AG04449 (cell line): ENCODE data around the gene RESP18.

Experiments used
- CTCF ChIA-PET: fragments of 350-600 bp; formaldehyde crosslinking; extraction: SDS; loops from one replicate; lab custom pipeline; 2021; ENCODE audit warnings: antibody characterized with exemption; lab: Yijun Ruan, JAX
- POLR2A ChIA-PET: fragments of 400-600, 350-600 bp; formaldehyde crosslinking; extraction: SDS; loops from one replicate; lab custom pipeline; 2020; ENCODE audit warnings: antibody characterized with exemption, inconsistent platforms; lab: Yijun Ruan, JAX
- DNase-seq: peaks from one replicate; pipeline ENCODE4 v3.0.0-alpha.2; 2010; ENCODE audit warnings: low read depth, low spot score
- H3K4me3 ChIP-seq: 2 replicates; pipeline ENCODE4 v1.5.1; 2011; ENCODE audit warnings: low read depth, mild to moderate bottlenecking, control low read depth, low read length
- TF ChIP-seq, protein P1 (sequence below): IDR thresholded peaks from one replicate; pipeline ENCODE4 v1.5.1; 2011; ENCODE audit warnings: mild to moderate bottlenecking, moderate library complexity, low read length, control low read depth, inconsistent platforms; ENCODE audit not compliant: insufficient read depth; ENCODE audit errors: missing control alignments

RESP18 gene

GRCh38 chr2:219296631-219297391, 35.7 kb downstream of the RESP18 start:
- DNase-seq, result no peak
- ChIA-PET POLR2A (no interaction called here), CTCF (interaction anchor here (1.4 to 22.1 kb wide), 13 partner anchors 8 to 141 kb away, joined by 3 to 691 read pairs (median 46); partner anchors contain the start of genes ANKZF1, ATG9A, CNPPD1 and DNAJB2)
- TF ChIP-seq, protein P1, sequence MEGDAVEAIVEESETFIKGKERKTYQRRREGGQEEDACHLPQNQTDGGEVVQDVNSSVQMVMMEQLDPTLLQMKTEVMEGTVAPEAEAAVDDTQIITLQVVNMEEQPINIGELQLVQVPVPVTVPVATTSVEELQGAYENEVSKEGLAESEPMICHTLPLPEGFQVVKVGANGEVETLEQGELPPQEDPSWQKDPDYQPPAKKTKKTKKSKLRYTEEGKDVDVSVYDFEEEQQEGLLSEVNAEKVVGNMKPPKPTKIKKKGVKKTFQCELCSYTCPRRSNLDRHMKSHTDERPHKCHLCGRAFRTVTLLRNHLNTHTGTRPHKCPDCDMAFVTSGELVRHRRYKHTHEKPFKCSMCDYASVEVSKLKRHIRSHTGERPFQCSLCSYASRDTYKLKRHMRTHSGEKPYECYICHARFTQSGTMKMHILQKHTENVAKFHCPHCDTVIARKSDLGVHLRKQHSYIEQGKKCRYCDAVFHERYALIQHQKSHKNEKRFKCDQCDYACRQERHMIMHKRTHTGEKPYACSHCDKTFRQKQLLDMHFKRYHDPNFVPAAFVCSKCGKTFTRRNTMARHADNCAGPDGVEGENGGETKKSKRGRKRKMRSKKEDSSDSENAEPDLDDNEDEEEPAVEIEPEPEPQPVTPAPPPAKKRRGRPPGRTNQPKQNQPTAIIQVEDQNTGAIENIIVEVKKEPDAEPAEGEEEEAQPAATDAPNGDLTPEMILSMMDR, result no peak
- no peak overlapping the region for H3K4me3 ChIP-seq

DNA sequence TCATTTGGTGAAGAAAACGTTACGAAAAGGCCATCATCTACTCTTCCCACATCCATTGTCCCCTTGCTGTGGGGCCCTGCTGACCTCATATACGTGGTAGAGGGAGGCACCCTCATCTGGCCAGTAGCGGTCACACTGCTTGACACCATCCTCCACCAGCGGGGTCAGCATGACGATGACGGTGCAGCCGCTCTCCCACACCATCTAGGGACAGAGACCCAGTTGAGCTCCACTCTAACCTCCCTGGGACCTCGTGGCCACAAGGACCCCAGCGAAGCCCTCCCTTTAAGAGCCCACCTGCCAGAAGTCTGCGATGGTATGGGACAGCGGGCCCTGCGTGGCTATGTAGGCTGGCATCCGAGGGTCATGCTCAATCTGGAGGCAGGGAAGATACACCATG, 36.4 kb downstream of the RESP18 start:
- POLR2A ChIA-PET, result no interaction called here

GRCh38 chr2:219294356-219295351, 37.9 kb downstream of the RESP18 start:
- POLR2A ChIA-PET, result interaction anchor here (1.0 to 2.1 kb wide), 6 partner anchors 9 to 135 kb away, joined by 3 to 9 read pairs (median 3); partner anchors contain the start of genes ANKZF1, ATG9A, DNAJB2 and GLB1L
- peak overlapping the region; percentile 59 for H3K4me3 ChIP-seq
- no peak for DNase-seq
- TF ChIP-seq, protein P1, result peak; percentile 96
- CTCF ChIA-PET, result interaction anchor here (0.6 to 22.1 kb wide), 80 partner anchors 10 to 1530 kb away, joined by 3 to 691 read pairs (median 5); partner anchors contain the start of genes ABCB6, ANKZF1, ATG9A and CHPF

More for the DNA sequence above, 36.4 kb downstream of the RESP18 start:
- TF ChIP-seq, protein P1, result no peak
- no peak overlapping the region for H3K4me3 ChIP-seq
- no peak for DNase-seq
- CTCF ChIA-PET, result interaction anchor here (0.7 to 22.1 kb wide), 29 partner anchors 9 to 247 kb away, joined by 3 to 691 read pairs (median 14); partner anchors contain the start of genes ABCB6, ANKZF1, ATG9A and CHPF

GRCh38 chr2:219293736-219294231, 38.8 kb downstream of the RESP18 start:
- no peak overlapping the region for H3K4me3 ChIP-seq
- no peak for DNase-seq
- ChIA-PET CTCF (interaction anchor here (1.3 to 22.1 kb wide), 22 partner anchors 11 to 236 kb away, joined by 3 to 691 read pairs (median 18); partner anchors contain the start of genes ABCB6, ANKZF1, ATG9A and CNPPD1), POLR2A (interaction anchor here (0.6 to 2.1 kb wide), 2 partner anchors 15 to 120 kb away, joined by 3 to 9 read pairs; partner anchors contain the start of gene DNAJB2)
- TF ChIP-seq, protein P1, result no peak

DNA sequence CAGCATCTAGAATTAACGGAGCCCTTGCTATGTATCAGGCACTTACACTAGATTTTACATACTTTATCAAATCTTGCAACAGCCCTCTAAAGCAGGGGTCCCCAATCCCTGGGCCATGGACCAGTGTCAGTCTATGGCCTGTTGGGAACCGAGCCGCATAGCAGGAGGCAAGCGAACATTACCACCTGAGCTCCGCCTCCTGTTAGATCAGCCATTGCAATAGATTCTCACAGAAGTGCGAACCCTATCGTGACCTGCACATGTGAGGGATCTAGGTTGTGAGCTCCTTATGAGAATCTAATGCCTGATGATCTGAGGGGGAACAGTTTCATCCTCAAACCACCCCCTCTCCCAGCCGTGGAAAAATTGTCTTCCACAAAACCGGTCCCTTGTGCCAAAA, 39.9 kb downstream of the RESP18 start:
- H3K4me3 ChIP-seq, result no peak overlapping the region
- no peak for DNase-seq
- TF ChIP-seq, protein P1, result no peak
- POLR2A ChIA-PET, result no interaction called here
- CTCF ChIA-PET, result interaction anchor here (1.0 to 22.1 kb wide), 10 partner anchors 12 to 237 kb away, joined by 3 to 691 read pairs (median 58); partner anchors contain the start of genes ANKZF1, ATG9A, CNPPD1 and DNAJB2
